IPS-20b (cell line): ENCODE data around the gene PLEKHA5.
"Not testable (repeated sequence)": the region's sequence is repeated elsewhere in the genome, so short reads cannot be mapped to it uniquely, and the experiment has no call there.

Source experiments
- H3K27ac ChIP-seq: one replicate; pipeline ENCODE4 v1.5.1; 2013; ENCODE audit warnings: low read length
- H3K27me3 ChIP-seq: 2 replicates; pipeline ENCODE4 v1.6.1; 2013; ENCODE audit warnings: mild to moderate bottlenecking, low read length, inconsistent platforms; ENCODE audit not compliant: insufficient read depth
- H3K36me3 ChIP-seq: 2 replicates; pipeline ENCODE4 v1.6.1; 2013; ENCODE audit warnings: low read depth, mild to moderate bottlenecking, inconsistent platforms, low read length, moderate library complexity; ENCODE audit not compliant: insufficient read depth
- H3K4me1 ChIP-seq: 2 replicates; pipeline ENCODE4 v1.6.1; 2013; ENCODE audit warnings: mild to moderate bottlenecking, control low read depth, inconsistent platforms, low read length, moderate library complexity; ENCODE audit not compliant: insufficient read depth
- H3K4me3 ChIP-seq: 2 replicates; pipeline ENCODE4 v1.5.1; 2013; ENCODE audit warnings: mild to moderate bottlenecking, low read length, inconsistent platforms
- H3K9ac ChIP-seq: 2 replicates; pipeline ENCODE4 v1.6.1; 2013; ENCODE audit warnings: low read depth, mild to moderate bottlenecking, inconsistent platforms, low read length, moderate library complexity
- H3K9me3 ChIP-seq: 2 replicates; pipeline ENCODE4 v1.6.1; 2013; ENCODE audit warnings: mild to moderate bottlenecking, low read depth, low read length, inconsistent platforms; ENCODE audit not compliant: insufficient read depth

Gene PLEKHA5

GRCh38 chr12:19170286-19170685 lies 40.8 kb downstream of the PLEKHA5 start:
- H3K27ac ChIP-seq, H3K27me3 ChIP-seq, H3K9ac ChIP-seq, H3K9me3 ChIP-seq, H3K4me3 ChIP-seq, H3K36me3 ChIP-seq: not testable (repeated sequence)
- H3K4me1 ChIP-seq, result peaks cover 19% of the 10 kb centered on the region

GRCh38 chr12:19171731-19172130 lies 42.2 kb downstream of the PLEKHA5 start:
- Histone ChIP-seq H3K9me3 (no peaks in the 10 kb centered on the region), H3K36me3 (peaks cover 9% of the 10 kb centered on the region), H3K27ac (no peak overlapping the region), H3K4me1 (peaks cover 7% of the 10 kb centered on the region; the same call in 1 of the 2 replicates), H3K4me3 (no peak overlapping the region), H3K9ac (no peak overlapping the region), H3K27me3 (no peaks in the 10 kb centered on the region)

- Histone ChIP-seq H3K27ac (no peak overlapping the region), H3K4me1 (peaks cover 8% of the 10 kb centered on the region; the same call in 1 of the 2 replicates), H3K9ac (no peak overlapping the region)
Measured at GRCh38 chr12:19177754-19178153, 48.2 kb downstream of the PLEKHA5 start.

GRCh38 chr12:19179986-19180385 lies 50.5 kb downstream of the PLEKHA5 start:
- Histone ChIP-seq H3K27me3 (no peaks in the 10 kb centered on the region), H3K27ac (no peak overlapping the region), H3K9me3 (no peaks in the 10 kb centered on the region), H3K4me3 (no peak overlapping the region), H3K36me3 (peaks cover 9% of the 10 kb centered on the region; the same call in 1 of the 2 replicates), H3K9ac (peak overlapping the region; percentile 28; the same call in 1 of the 2 replicates), H3K4me1 (peaks cover 14% of the 10 kb centered on the region; the same call in 1 of the 2 replicates)

More at GRCh38 chr12:19177754-19178153, 48.2 kb downstream of the PLEKHA5 start:
- no peaks in the 10 kb centered on the region for H3K9me3 ChIP-seq
- no peak overlapping the region for H3K4me3 ChIP-seq
- no peaks in the 10 kb centered on the region for H3K27me3 ChIP-seq
- peaks cover 16% of the 10 kb centered on the region; the same call in 1 of the 2 replicates for H3K36me3 ChIP-seq

GRCh38 chr12:19181666-19182426 lies 52.3 kb downstream of the PLEKHA5 start:
- Histone ChIP-seq H3K9me3 (no peaks in the 10 kb centered on the region), H3K9ac (no peak overlapping the region), H3K27me3 (no peaks in the 10 kb centered on the region), H3K27ac (no peak overlapping the region), H3K36me3 (0 out of 2 replicates have a peak, but pooled peaks cover 6% of the 10 kb centered on the region), H3K4me3 (no peak overlapping the region), H3K4me1 (peaks cover 29% of the 10 kb centered on the region; the same call in 1 of the 2 replicates)

- Histone ChIP-seq H3K4me3 (no peak overlapping the region), H3K27ac (no peak overlapping the region), H3K9me3 (no peaks in the 10 kb centered on the region), H3K9ac (no peak overlapping the region), H3K27me3 (no peaks in the 10 kb centered on the region), H3K4me1 (peaks cover 40% of the 10 kb centered on the region; the same call in 1 of the 2 replicates), H3K36me3 (no peaks in the 10 kb centered on the region)
Measured at GRCh38 chr12:19183121-19183838, 53.7 kb downstream of the PLEKHA5 start.

GRCh38 chr12:19185262-19185929 lies 55.9 kb downstream of the PLEKHA5 start:
- peak overlapping the region; percentile 67; the same call in 1 of the 2 replicates for H3K9ac ChIP-seq
- H3K4me1 ChIP-seq, result peaks cover 58% of the 10 kb centered on the region
- peak overlapping the region; percentile 83 for H3K27ac ChIP-seq
- peak overlapping the region; percentile 46 for H3K4me3 ChIP-seq
- H3K27me3 ChIP-seq, result no peaks in the 10 kb centered on the region
- no peaks in the 10 kb centered on the region for H3K9me3 ChIP-seq
- H3K36me3 ChIP-seq, result no peaks in the 10 kb centered on the region

GRCh38 chr12:19186722-19187661 lies 57.5 kb downstream of the PLEKHA5 start:
- Histone ChIP-seq H3K27me3 (no peaks in the 10 kb centered on the region), H3K9ac (peak overlapping the region; percentile 67; the same call in 1 of the 2 replicates), H3K4me1 (peaks cover 67% of the 10 kb centered on the region), H3K27ac (peak overlapping the region; percentile 59), H3K4me3 (no peak overlapping the region), H3K9me3 (no peaks in the 10 kb centered on the region), H3K36me3 (no peaks in the 10 kb centered on the region)

- no peaks in the 10 kb centered on the region for H3K9me3 ChIP-seq
- H3K27me3 ChIP-seq, result no peaks in the 10 kb centered on the region
- H3K36me3 ChIP-seq, result no peaks in the 10 kb centered on the region
- H3K4me3 ChIP-seq, result no peak overlapping the region
- no peak overlapping the region for H3K9ac ChIP-seq
- no peak overlapping the region for H3K27ac ChIP-seq
- H3K4me1 ChIP-seq, result peaks cover 58% of the 10 kb centered on the region
Measured at GRCh38 chr12:19189522-19189921, 60.0 kb downstream of the PLEKHA5 start.

- no peaks in the 10 kb centered on the region for H3K36me3 ChIP-seq
- H3K4me3 ChIP-seq, result no peak overlapping the region
- peaks cover 49% of the 10 kb centered on the region for H3K4me1 ChIP-seq
- no peak overlapping the region for H3K9ac ChIP-seq
- H3K9me3 ChIP-seq, result no peaks in the 10 kb centered on the region
- no peaks in the 10 kb centered on the region for H3K27me3 ChIP-seq
- H3K27ac ChIP-seq, result no peak overlapping the region
Measured at GRCh38 chr12:19190292-19191031, 60.9 kb downstream of the PLEKHA5 start.
